GM18511 (cell line): ENCODE data around the gene HELZ.

Experiments used
- ATAC-seq: cut with Tn5 transposase; IDR thresholded peaks from one replicate; pipeline ENCODE4 v1.9.1; 2021; ENCODE audit warnings: mild to moderate bottlenecking, moderate library complexity; ENCODE audit not compliant: unreplicated experiment

Gene HELZ

DNA sequence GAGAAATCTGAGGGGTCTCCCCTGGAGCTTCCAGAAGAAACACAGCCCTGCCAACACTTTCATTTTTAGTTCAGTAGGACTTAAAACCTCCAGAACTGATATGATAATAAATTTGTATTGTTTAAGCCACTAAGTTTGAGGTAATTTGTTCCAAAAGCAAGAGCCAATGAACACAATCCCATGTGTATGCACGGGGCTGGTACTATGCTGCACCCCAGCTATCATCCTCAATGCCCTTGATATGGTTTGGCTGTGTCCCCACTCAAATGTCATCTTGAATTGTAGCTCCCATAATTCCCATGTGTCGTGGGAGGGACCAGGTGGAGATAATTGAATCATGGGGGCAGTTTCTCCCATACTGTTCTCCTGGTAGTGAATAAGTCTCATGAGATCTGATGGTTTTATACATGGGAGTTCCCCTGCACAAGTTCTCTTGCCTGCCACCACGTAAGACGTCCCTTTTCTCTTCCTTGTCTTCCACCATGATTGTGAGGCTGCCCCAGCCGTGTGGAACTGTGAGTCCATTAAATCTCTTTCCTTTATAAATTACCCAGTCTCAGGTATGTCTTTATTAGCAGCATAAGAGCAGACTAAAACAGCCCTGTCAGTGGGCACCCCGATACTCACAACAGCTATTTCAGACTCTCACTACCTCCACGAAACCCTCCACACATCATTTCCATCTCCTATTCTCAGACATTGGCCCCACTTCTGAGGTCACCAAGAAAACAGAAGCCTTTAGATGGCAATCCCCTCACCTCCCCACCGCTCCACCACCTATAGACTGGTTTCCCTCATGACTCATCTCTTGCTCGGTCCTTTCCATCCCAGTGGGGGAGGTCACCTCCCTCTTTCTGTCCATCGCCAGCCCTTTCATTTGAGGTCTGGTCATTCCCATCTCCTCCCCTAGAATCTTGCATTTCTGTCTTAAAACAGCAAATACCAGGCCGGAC is 209.6 kb downstream of the HELZ start:
- peak; percentile 83 for ATAC-seq

DNA sequence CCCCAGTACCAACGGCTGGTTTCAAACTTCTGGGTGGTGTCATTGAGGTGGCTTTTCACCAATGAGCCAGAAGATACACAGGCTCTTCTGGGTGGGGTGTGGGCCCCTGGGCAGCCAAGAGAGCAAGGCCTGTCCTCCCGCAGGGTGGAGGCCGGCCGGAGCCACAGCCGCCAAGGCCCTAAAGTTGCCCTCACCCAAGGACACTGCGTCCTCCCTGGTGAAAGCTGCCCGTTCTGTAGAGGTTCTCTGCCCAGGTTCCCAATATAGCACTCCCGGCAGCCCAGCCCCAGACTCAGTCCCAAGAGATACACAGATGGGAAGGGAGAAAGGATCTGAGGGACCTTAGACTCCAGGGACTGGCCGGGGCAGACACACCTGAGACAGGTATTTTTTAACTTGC is 211.4 kb downstream of the HELZ start:
- no peak for ATAC-seq

DNA sequence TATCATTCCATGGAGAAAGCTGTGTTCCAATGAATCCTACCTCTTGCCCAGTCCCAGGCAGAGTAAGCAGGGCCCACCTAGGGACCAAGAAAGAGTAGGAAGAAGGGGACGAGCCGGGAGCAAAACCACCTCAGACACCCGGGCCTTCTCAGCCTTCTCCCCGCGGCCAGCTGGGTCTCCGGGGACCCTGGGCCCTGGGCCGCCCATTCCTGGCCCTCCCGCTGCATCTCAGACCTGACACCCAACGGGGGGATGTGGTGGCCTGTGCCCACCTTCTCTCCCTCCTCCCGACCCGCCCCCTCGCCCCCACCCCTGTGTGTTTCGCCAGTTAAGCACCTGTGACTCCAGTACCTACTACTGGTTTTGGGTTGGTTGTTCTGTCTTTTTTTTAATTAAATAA is 212.0 kb downstream of the HELZ start:
- ATAC-seq = no peak

DNA sequence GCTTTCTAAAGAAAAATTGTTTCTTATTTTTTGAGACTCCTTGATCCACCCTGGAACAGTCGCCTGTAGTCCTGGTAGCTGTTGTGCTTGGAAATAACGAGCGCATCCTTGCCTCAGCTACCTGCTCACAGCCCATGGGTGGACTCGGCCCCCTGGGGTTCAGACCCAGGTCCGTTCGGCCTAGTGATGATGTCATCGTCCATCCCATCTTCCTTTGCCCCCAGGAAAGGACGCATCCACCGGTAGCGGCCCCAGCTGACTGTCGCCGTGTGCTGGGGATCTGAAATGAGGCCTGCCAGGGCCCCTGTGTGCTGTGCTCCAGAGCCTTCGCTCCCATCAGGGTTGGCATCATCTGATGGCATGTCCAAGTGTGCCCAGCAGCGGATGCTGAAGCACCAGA is 212.6 kb downstream of the HELZ start:
- ATAC-seq = no peak

DNA sequence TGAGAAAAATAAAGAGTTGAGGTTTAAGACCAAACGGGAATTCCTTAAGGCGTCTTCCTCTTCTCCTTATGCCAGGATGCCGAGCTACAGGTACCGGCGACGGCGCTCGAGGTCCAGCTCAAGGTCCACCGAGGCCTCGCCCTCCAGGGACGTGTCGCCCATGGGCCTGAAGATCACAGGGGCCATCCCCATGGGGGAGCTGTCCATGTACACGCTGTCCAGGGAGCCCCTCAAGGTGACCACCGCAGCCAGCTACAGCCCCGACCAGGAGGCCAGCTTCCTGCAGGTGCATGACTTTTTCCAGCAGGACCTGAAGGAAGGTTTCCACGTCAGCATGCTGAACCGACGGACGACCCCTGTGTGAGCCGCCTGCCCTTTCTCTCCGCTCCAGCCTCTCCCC is 214.4 kb downstream of the HELZ start:
- ATAC-seq = no peak

DNA sequence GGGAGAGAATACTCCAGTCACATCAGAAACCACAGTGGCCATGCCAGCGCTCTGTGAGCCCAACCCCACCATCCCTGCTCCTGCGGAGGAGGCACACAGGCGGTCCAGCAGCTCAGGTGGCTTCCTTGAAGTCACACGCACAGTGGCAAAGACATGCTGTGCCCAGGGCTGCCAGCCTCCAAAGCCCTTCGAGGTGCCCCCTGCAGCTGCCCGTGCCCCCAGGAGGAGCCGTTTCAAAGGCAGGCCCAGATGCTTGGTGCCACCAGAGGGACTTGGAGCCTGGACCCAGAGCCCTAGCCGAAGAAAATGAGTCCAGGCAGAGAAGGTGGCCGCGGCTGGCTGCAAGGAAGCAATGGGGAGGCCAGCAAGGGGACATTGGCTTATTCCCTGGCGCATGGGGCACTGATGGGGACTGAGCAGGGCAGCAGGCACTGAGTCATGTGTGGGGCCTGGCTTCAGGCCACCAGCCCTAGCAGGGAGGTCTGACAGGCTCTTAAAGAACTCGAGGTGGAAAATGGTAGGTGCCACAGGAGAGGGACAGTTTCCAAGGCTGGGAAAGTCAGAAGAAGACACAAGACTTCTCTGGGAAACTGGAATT is 217.9 kb downstream of the HELZ start:
- no peak for ATAC-seq

DNA sequence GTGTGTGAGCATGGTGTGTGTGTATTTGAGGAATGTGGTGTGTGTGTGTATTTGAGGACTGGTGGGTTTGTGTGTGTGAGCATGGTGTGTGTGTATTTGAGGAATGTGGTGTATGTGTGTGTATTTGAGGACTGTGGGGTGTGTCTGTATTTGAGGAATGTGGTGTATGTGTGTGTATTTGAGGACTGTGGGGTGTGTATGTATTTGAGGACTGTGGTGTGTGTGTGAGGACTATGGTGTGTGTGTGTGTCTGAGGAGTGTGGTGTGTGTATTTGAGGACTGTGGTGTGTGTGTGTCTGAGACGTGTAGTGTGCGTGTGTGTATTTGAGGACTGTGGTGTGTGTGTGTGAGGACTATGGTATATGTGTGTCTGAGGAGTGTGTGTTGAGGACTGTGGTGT is 218.7 kb downstream of the HELZ start:
- ATAC-seq = no peak

DNA sequence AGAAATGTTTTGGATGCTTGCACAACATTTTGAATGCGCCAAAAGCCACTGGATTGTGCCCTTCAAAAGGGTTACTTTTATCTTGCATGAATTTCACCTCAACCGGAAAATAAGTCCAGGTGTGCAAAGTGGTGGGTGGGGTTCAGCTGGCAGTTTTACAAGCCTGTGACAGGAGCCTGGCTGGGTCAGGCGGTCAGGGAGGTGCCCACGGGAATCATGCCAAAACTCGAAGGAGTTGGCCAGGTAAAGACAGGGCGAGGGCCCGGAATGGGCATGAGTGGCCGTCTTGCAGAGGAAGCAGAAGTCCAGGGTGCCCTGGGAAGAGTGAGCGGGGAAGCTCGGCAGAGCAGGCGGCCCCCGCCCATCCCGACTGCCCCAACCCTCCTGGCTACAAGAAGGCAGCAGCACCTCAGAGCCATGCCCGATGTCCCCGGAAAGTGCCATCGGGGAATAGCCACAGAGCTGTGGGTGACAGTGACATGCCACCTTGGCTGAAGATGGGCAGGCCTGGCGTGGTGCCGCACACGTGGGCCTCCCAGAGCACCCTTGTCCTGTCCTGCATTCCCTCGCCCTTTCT is 219.7 kb downstream of the HELZ start:
- ATAC-seq = no peak

DNA sequence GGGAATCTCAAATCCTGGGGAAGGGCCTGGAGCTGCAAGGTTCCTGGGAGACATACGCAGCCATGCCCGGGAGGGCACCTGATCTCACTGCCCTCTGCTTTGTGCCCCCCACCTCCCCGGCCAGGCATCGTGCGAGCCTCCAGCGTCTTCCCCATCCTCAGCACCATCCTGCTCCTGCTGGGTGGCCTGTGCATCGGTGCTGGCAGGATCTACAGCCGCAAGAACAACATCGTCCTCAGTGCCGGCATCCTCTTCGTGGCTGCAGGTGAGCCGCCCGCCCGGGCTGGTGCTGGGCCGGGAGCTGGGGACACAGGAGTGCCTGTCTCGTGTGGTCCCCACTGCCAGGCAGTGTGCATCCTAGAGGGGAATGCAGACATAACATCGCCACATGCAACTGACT is 220.3 kb downstream of the HELZ start:
- no peak for ATAC-seq

DNA sequence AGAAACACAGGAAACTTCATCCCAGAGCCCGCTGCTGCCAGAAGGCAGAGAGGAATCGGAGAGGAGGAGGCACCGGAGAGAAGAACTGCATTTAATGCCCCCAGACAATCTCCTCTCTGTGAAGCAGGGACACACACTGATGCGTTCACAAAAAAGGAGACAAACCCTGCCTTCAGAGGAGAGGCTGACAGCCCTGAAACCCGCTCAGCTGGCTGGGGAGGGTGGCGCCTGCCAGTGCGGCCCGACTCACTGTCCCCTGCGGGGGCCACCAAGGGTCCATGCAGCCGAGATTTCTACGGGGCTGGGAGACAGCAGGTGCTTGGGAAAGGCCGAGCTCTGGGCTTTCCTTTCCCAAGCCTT is 222.6 kb downstream of the HELZ start:
- no peak for ATAC-seq

DNA sequence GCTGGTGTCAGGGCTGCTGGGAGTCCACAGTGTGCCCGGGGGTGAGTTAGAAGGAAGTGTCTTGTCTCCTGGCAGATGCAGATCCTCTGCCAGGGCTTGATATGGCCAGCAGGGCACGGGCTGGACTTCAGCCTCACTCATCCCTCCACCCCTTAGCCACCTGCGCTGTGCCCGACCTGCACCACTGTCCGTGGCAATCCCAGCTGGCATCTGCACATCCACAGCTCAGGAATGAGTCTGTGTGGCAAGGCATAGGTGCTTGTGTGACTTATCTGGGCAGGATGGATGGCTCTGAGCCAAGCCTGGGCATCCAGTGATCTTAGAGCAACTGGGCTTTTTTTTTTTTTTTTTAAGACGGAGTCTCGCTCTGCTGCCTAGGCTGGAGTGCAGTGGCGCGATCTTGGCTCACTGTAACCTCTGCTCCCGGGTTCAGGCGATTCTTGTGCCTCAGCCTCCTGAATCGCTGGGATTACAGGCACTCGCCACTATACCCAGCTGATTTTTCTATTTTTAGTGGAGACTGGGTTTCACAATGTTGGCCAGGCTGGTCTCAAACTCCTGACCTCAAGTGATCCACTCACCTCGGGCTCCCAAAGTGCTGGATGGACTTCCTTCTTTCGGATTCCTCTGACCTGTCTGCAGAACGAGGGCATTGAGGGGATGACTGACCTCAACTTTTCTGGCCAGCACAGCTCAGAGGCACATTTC is 223.1 kb downstream of the HELZ start:
- no peak for ATAC-seq

DNA sequence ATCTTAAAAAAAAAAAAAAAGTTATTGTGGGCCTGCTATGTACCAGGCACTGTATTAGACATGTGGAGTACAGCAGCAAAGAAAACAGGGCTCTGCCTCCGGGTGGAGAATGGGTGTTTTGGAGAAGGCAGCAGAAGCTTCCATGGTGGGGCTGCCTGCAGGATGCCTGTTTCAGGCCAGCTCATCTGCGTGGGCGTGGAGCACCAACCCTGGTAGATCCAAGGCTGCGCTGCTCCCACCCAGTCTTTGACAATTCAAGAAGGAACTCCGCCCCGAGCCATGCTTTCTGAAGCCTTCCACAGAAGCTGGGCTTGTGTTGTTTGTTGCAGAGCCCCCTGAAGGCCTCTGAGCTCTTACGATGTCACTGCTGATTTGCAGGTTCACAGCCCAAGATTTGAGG is 223.8 kb downstream of the HELZ start:
- ATAC-seq = no peak
